ENCODE measurements around the gene ACIN1. TPM values are rescaled to one million over a fixed set of nuclear protein-coding genes. Genes with fewer than 3 reads are reported as not detected.

ACIN1 gene
- total and polyA plus RNA-seq, 9 of the 15 experiments (the other 6 are each of a cell fraction or from before 2014, with no cell fraction given), result 5.0 to 196 (median 129) TPM

GRCh38 chr14:23120541-23121251 lies 25.8 kb upstream of the ACIN1 start (continued):
- no peak for TF ChIP-seq GTF3C2 (IDR thresholded peaks at IDR 0.05; ENCODE audit: borderline replicate concordance, extremely low read depth, insufficient read length)
- no peak for TF ChIP-seq HNRNPH1 (optimal IDR thresholded peaks at IDR 0.05; ENCODE audit: low read depth, low read length)
- TF ChIP-seq DEAF1 (CRISPR knock-in tag; IDR thresholded peaks at IDR 0.05), result peak; percentile 100
- no peak for TF ChIP-seq ZNF311 (CRISPR knock-in tag; IDR thresholded peaks at IDR 0.05)
- TF ChIP-seq NCOA1 (IDR thresholded peaks at IDR 0.05; ENCODE audit: low read depth), result peak; percentile 39; the same call in 1 of the 2 replicates
- no peak for TF ChIP-seq SLC30A9 (CRISPR knock-in tag; IDR thresholded peaks at IDR 0.05)
- TF ChIP-seq NCOA4 (IDR thresholded peaks at IDR 0.05; ENCODE audit: partially characterized antibody), result no peak
- TF ChIP-seq CSDE1 (IDR thresholded peaks at IDR 0.05), result no peak
- TF ChIP-seq CBFA2T2 (conservative IDR thresholded peaks at IDR 0.05), result peak; percentile 95
- peak; percentile 74 for TF ChIP-seq SP1 (CRISPR knock-in tag; IDR thresholded peaks at IDR 0.05)
- TF ChIP-seq CREB3 (tag; conservative IDR thresholded peaks at IDR 0.05; ENCODE audit: low read depth), result no peak
- TF ChIP-seq MTA3 (IDR thresholded peaks at IDR 0.05; ENCODE audit: borderline replicate concordance), result peak; percentile 73; the same call in 1 of the 2 replicates

All from K562 (cell line).